Measurements from ENCODE around the gene MYO1D.

Gene MYO1D

DNA sequence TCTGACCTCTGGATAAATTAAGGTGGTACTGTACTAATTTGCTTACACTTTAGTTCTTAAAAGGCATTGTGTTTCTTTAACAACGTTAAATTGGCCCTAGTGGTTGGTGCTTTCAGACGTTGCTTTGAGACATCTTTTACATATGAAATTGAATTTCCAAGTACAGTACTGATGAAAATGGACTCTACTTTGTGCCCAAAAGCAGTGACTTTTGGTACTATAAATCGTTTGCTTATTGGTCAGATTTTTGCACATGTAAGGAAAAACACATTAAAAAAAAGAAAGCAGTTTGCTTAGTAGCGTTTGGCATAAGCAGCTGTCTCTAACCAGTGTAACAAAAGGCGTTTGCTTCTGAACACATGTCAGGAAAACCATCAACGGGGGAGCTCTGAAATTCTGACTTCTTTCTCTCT lies 250.5 kb downstream of the MYO1D start:
- DNase-seq (ENCODE audit: low read depth, low spot score), result no peak

GRCh38 chr17:32625971-32626370 lies 251.0 kb downstream of the MYO1D start:
- DNase-seq (ENCODE audit: low read depth, low spot score), result no peak

DNA sequence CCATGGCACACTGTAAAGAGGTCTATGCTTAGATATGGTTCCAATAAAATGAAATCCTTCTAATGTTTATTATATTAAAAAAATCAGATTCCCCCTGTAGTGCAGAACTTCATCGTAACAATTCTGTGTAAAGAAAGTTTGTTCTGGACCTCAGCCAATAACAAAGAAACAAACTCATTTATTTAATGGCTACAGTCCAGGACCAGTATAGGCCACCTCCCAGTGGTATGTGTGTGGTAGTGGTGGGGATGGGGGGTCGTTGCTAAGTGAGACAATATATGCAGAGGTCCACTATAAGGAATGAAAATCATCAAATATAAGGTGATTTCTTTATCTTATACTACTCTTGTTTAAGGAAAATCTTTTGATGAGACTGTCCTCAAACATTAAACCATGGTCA lies 253.7 kb downstream of the MYO1D start:
- DNase-seq (ENCODE audit: low read depth, low spot score), result no peak

DNA sequence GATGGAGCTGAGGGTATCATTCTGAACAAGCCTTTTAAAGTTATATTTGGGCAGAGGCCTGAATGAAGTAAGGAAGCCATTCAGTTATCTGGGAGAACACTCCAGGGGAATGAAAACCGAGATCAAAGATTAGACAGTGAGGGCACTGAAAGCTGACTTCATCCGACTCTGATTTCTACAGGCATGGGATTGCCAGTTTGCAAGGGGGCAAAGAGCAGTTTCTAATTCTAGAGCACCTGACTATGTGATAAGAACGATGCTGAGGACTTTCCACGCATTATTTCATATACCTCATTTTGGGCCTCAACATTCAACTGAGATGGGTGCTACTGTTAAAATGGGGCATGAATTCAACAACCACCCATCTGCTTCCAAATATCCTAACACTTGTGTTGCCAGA lies 254.4 kb downstream of the MYO1D start:
- DNase-seq (ENCODE audit: low read depth, low spot score), result no peak

DNA sequence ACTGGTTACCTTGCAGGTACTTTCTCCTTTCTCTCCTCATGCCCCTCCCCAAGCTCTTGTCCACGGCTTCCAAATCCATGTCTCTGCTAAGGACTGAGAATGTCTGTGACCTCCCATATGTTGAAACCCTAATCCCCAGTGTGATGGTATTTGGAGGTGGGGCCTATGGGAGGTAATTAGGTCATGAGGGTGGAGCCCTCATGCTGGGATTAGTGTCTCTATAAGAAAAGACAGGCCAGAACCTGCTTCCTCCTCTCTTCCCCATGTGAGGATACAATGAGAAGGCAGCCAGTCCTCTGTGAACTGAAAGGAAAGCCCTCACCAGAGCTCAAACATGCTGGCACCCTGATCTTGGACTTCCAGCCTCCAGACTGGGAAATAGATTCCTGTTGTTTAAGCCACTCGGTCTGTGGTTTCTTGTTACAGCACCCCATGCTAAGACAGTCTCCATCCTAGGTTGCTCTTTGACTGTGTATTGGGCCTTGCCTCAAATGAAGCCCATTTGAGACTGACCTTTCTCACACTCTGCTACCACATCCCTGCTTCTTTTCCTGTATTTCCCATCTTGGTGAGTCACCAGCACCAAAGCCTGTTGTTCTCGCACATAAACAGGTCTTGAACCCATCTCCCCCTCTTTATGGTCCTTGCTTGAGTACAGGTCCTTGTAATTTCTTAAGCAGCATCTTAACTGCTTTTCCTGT lies 255.2 kb downstream of the MYO1D start:
- DNase-seq (ENCODE audit: low read depth, low spot score), result peak; percentile 41

DNA sequence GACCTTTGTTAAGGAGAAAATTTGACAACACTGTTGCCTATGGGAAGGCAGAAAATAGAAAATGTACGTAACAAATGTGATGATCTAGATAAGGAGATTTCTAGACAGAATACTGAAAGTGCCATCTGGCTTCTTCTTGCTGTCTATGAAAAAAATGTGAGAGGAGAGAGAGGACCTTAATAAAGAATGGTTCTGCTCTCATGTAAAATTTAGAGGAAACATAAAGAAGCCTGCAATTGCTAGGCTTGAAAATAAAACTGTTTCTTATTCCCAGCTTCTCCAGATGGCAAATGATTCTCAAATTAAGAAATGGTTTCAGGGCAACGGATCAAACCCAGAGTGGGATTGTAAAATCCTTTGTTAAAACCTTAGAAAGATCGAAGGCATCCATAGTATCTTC lies 261.6 kb downstream of the MYO1D start:
- no peak for DNase-seq (ENCODE audit: low read depth, low spot score)

GRCh38 chr17:32610943-32611342 lies 266.0 kb downstream of the MYO1D start:
- DNase-seq (ENCODE audit: low read depth, low spot score), result no peak

DNA sequence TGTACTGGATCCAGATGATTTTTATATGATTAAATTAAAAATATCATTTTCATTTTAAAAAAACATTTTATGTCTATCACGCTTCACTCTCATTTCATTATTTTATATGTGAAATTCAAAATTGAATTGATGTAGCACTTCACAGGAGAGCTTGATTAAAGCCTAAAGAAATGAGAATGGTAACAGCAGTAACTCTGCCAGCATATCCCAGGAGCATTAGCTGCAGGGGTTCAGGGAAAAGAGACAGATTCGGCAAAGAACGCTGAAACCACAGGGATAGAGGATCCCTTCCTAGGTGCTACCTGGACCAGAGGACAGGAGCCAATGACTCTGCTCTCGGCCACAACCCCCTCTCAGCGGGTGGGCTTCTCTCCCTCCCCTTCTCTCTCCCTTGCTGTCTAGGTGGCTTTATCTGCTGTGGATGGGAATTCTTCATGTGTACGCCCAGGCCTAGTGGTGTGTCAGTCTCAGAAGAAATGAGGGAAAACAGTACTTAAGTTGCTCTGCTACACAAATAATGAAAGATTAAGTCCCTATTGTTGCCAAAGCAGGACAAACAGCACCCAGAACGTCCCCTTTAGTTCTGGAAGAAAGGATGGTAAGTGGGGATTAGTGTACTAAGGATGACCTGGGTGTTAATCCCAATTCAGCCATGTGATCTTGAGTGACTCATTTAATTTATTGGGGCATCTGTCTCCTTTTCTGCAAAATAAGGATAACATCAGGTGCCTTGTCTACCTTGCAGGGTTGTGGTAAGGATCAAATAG lies 266.9 kb downstream of the MYO1D start:
- no peak for DNase-seq (ENCODE audit: low read depth, low spot score)

DNA sequence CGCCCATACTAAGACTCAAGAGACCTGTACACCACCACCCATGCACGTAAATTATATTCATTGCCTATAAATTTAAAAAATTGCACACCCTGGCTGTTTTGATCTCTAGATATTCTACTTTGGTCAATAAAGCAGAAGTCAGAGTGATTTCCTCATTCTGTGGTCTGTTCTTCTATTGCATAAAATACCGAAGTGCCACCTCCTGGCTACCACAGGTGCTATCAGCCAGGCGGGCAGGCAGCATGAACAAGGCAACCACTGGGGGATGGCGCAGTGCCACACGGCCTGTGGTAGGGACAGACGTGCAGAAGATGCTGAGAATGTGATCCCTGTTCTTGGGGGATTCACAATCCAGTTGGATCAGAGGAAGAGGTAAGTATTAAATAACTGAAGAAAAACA lies 267.8 kb downstream of the MYO1D start:
- DNase-seq (ENCODE audit: low read depth, low spot score), result no peak

DNA sequence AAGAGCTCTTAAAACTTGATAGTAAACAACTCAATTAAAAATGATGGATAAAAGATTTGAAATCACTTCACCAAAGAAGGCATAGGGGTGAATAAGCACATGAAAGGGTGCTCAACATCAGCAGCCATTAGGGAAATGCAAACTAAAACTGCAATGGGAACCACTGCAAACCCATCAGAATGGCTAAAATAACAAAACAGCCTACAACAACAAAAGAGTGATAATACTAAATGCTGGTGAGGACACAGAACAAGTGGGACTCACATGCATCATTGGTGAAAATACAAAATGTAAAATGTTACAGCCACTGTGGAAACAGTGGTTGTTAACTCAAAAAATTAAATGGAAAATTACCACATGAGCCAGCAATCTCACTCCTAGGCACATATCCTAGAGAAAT lies 268.7 kb downstream of the MYO1D start:
- no peak for DNase-seq (ENCODE audit: low read depth, low spot score)

DNA sequence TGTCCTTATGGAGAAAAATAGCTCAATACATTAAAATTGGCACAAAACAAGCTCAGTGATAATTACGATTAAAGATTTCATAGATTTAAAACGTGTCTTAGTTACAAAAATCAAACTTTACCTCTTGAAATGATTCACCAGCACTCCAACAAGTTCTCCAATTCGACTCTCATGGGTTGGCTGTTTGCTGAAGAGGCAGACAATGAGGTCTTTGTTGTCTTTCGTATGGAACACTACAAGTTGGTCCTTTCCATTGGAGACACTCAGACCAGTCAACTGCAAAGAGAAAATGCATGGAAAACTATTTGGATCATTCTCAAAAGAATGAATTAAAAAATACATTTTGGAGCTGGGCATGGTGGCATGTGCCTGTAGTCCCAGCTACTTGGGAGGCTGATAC lies 272.0 kb downstream of the MYO1D start:
- DNase-seq (ENCODE audit: low read depth, low spot score), result no peak

DNA sequence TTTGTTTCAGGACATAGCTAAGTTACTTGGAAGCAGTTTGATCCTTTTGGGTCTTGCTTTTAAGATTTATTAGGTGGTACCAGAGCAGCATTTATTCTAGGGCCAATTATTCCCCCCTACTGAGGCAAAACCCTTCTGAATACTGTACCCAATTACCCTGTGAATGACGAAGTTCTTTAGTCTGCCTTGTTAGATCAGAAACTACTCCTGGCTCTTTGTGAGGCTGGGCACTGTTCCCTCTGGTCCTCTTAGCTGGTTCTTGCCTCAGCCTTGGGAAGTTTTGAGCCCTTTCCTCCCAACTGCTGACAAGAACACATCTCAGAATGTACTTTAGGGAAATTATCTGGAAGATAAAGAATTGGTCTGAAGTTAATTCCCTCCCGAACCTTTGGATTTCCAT lies 274.5 kb downstream of the MYO1D start:
- no peak for DNase-seq (ENCODE audit: low read depth, low spot score)

- DNase-seq (ENCODE audit: low read depth, low spot score), result no peak
Measured at GRCh38 chr17:32601866-32602265, 275.1 kb downstream of the MYO1D start.

GRCh38 chr17:32596628-32597027 lies 280.3 kb downstream of the MYO1D start:
- no peak for DNase-seq (ENCODE audit: low read depth, low spot score)

DNA sequence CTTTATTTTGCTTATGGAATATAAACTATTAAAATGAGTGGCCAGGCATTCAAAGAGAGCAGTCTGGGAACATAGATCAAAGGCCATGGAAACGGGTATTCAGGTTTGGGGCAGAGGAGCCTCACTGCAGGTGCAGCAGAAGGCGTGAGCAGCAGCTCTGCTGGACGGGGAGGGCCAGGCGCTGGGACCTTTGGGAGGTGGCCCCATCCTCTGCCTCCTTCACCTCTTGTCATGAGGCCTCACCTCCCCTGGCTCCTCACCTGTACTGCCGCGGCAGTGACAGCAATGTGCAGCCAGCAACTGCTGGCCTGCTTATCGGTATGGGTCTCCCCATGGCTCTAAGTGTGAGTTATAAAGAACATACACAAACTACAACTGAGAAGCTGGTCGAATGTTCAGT lies 280.7 kb downstream of the MYO1D start:
- no peak for DNase-seq (ENCODE audit: low read depth, low spot score)

GRCh38 chr17:32593003-32593402 lies 283.9 kb downstream of the MYO1D start:
- no peak for DNase-seq (ENCODE audit: low read depth, low spot score)

DNA sequence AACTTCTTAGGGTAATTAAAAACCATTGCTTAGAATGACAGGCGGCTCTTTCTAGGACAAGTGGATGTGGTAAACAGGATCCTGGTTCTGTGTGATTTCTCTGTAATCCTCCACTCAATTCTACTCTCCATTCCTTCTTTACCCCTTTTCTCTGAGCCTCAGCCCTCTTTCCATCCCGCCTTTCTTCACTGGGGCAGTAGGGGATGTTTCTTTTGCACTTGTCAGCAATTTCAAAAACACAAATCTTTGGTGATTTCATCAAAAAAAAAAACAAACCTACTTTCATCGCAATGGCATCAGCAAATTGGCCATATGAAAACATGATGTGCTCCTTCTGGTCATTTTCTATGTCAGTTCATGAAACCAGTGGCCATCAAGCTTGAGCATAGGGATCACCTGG lies 285.5 kb downstream of the MYO1D start:
- no peak for DNase-seq (ENCODE audit: low read depth, low spot score)

- DNase-seq (ENCODE audit: low read depth, low spot score), result no peak
Measured at GRCh38 chr17:32590974-32591373, 285.9 kb downstream of the MYO1D start.

GRCh38 chr17:32588982-32589381 lies 287.9 kb downstream of the MYO1D start:
- DNase-seq (ENCODE audit: low read depth, low spot score), result no peak

DNA sequence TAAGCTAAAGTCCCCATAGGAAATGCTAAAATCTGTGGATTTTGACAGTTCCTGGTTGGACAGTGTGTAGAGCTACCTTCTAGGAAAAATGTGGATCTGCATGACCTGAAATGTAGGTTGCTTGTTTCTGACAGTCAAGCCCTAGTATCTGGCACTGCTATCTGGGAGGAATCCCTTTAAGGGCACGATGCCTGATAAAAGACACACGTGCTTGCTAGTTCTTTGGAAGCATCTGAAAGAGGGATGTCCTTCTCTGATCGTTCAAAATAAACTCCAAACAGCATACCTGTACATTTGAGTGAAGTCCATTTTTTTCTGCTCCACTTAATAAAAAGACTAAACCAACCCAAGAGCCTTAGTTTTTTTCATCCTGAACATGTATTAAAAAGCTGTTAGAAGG lies 288.8 kb downstream of the MYO1D start:
- DNase-seq (ENCODE audit: low read depth, low spot score), result no peak

DNA sequence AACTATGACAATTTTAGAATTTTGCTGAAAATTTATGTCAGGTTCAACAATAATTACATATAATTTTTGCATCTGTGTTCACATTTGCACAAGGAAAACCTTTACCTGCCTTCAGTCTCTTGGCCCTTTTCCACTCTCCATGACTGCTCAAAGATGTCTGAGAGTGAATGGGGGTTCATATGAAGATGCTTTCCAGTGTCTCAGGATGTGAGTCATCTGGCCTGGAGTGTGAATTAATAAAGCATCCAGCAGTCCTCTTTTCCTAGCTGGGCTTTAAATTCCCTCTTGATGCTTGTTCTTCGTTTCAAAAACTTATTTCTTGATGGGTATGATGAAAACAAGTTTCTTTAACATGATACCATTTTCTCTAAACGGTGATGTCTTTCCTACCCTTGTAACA lies 290.3 kb downstream of the MYO1D start:
- no peak for DNase-seq (ENCODE audit: low read depth, low spot score)

DNA sequence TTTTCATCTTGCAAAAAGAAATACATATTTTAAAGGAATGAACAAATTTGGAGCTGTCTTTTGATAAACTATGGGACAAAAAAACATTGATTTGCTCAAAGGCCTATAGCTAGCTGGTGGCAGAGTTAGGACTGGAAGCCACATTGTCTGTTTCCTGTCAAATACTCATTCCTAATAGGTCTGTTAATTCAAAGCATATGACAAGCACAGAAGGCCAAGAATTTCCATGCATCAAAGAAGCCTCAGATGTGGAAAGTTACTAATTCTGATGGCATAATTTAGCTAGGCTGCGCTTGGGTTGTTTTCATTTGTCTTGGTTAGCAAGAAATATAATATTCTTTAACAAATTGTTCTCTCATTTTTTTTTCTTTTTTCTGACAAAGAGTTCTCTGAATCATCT lies 292.1 kb downstream of the MYO1D start:
- DNase-seq (ENCODE audit: low read depth, low spot score), result no peak

GRCh38 chr17:32583053-32583452 lies 293.9 kb downstream of the MYO1D start:
- no peak for DNase-seq (ENCODE audit: low read depth, low spot score)
